NB4 (cell line): ENCODE results near the gene MEPCE.
A peak's percentile ranks its signal among the peaks of the same experiment; 100 is the strongest.

ENCODE experiments used
- DNase-seq: peaks from one replicate; pipeline ENCODE4 v3.0.0; 2010; ENCODE audit warnings: low read depth
- H3K4me3 ChIP-seq: one replicate; pipeline ENCODE4 v1.5.1; 2011; ENCODE audit warnings: mild to moderate bottlenecking, low read depth, low read length, moderate library complexity
- MAX ChIP-seq: IDR thresholded peaks from 2 replicates; pipeline ENCODE4 v1.6.1; 2011; ENCODE audit warnings: low read depth, low read length
- MYC ChIP-seq: IDR thresholded peaks from 2 replicates; pipeline ENCODE4 v1.6.1; 2011; ENCODE audit warnings: low read depth, low read length
- POLR2A ChIP-seq: IDR thresholded peaks from 2 replicates; pipeline ENCODE4 v1.6.1; 2011; ENCODE audit warnings: mild to moderate bottlenecking; ENCODE audit not compliant: insufficient read length; ENCODE audit errors: extremely low read depth
- TF ChIP-seq, protein P1 (sequence below): IDR thresholded peaks from one replicate; pipeline ENCODE4 v1.5.1; 2012; ENCODE audit warnings: low read depth, low read length

The MEPCE gene

DNA sequence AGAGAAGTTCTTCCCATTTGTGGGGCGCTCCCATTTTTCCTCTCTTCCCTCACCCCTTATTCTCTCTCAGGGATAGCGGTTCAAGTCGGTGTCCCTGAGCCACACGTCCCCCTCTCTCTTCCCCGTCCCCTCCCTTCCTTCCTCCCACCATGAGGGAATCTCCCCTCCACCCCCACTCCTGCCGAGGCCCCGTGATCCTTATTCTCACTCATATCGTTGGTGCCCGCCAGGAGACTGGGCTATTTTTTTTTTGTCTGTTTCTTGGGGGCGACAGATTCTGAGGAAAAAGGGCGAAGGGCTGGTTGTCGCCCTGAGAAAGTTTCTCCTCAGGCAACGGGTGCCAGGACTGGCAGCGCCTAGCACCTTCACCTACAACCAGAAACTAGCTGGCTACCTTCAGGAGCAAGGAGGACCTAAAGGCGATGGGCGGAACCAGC, 1.9 kb upstream of the MEPCE start:
- no peak overlapping the region for H3K4me3 ChIP-seq
- TF ChIP-seq MYC (no peak), MAX (no peak), POLR2A (no peak)
- TF ChIP-seq, protein P1, sequence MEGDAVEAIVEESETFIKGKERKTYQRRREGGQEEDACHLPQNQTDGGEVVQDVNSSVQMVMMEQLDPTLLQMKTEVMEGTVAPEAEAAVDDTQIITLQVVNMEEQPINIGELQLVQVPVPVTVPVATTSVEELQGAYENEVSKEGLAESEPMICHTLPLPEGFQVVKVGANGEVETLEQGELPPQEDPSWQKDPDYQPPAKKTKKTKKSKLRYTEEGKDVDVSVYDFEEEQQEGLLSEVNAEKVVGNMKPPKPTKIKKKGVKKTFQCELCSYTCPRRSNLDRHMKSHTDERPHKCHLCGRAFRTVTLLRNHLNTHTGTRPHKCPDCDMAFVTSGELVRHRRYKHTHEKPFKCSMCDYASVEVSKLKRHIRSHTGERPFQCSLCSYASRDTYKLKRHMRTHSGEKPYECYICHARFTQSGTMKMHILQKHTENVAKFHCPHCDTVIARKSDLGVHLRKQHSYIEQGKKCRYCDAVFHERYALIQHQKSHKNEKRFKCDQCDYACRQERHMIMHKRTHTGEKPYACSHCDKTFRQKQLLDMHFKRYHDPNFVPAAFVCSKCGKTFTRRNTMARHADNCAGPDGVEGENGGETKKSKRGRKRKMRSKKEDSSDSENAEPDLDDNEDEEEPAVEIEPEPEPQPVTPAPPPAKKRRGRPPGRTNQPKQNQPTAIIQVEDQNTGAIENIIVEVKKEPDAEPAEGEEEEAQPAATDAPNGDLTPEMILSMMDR: no peak
- DNase-seq: no peak

GRCh38 chr7:100428199-100428966, 1.2 kb upstream of the MEPCE start, which contains the start of gene ZCWPW1:
Gene ZCWPW1 (minus strand): TSS chr7:100428703. CDS start chr7:100420649, 8,054 bp downstream.
- DNase-seq: peak; percentile 99
- TF ChIP-seq POLR2A: peak; percentile 100
- TF ChIP-seq, protein P1: no peak
- TF ChIP-seq MAX: peak; percentile 98
- TF ChIP-seq MYC: peak; percentile 87
- peak within 1 kb of the TSS; percentile 94 for H3K4me3 ChIP-seq

- DNase-seq: peak; percentile 100
- H3K4me3 ChIP-seq: peak overlapping the region; percentile 94
- TF ChIP-seq MYC: peak; percentile 99
- peak; percentile 96 for TF ChIP-seq POLR2A
- peak; percentile 99 for TF ChIP-seq MAX
- TF ChIP-seq, protein P1: no peak
Measured at GRCh38 chr7:100428967-100429636, 529 bp upstream of the MEPCE start.

DNA sequence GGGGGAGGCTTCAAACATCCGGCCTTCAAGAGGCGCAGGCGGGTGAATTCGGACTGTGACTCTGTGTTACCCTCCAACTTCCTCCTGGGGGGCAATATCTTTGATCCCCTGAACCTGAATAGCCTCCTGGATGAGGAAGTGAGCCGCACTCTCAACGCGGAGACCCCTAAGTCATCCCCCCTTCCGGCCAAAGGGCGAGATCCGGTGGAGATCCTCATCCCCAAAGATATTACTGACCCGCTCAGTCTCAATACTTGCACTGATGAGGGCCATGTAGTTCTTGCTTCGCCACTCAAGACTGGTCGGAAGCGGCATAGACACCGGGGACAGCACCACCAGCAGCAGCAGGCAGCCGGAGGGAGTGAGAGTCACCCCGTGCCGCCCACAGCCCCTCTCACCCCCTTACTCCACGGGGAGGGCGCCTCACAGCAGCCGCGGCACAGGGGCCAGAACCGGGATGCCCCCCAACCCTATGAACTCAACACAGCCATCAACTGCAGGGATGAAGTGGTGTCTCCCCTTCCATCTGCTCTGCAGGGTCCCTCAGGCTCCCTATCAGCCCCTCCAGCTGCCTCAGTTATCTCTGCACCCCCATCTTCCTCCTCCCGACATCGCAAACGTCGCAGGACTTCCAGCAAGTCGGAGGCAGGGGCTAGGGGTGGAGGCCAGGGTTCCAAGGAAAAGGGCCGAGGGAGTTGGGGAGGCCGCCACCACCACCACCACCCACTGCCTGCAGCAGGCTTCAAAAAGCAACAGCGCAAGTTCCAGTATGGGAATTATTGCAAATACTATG, 1.1 kb downstream of the MEPCE start:
- TF ChIP-seq MAX (peak; percentile 58; the same call in 1 of the 2 replicates), POLR2A (no peak)
- peak overlapping the region; percentile 83 for H3K4me3 ChIP-seq
- no peak for DNase-seq

DNA sequence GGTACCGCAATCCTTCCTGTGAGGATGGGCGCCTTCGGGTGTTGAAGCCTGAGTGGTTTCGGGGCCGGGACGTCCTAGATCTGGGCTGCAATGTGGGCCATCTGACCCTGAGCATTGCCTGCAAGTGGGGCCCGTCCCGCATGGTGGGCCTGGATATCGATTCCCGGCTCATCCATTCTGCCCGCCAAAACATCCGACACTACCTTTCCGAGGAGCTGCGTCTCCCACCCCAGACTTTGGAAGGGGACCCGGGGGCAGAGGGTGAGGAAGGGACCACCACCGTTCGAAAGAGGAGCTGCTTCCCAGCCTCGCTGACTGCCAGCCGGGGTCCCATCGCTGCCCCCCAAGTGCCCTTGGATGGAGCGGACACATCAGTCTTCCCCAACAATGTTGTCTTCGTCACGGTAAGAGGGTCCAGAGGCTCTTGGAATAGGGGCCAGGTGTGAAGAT, 1.7 kb downstream of the MEPCE start:
- no peak for DNase-seq
- no peak for TF ChIP-seq MAX
- TF ChIP-seq MYC: no peak
- TF ChIP-seq POLR2A: no peak
- TF ChIP-seq, protein P1: no peak
- H3K4me3 ChIP-seq: peak overlapping the region; percentile 83

GRCh38 chr7:100432053-100432452, 2.4 kb downstream of the MEPCE start:
- peak overlapping the region; percentile 83 for H3K4me3 ChIP-seq
- TF ChIP-seq POLR2A (no peak), MAX (no peak), MYC (no peak)
- TF ChIP-seq, protein P1: no peak
- no peak for DNase-seq
